Retina (tissue), 1 donor: Measurements from ENCODE around the gene DNASE2B.

ENCODE experiments used
- DNase-seq: peaks from one replicate; pipeline ENCODE4 v3.0.0-alpha.2; 2016

The DNASE2B gene

GRCh38 chr1:84398175-84399155 is at the start of gene DNASE2B:
Gene DNASE2B (plus strand): TSS chr1:84398484. CDS start chr1:84398565, 81 bp downstream.
- no peak for DNase-seq

GRCh38 chr1:84348759-84349158 is 49.5 kb upstream of the DNASE2B start:
- no peak for DNase-seq

GRCh38 chr1:84350104-84350503 is 48.2 kb upstream of the DNASE2B start:
- DNase-seq: no peak

- DNase-seq: no peak
These were observed 47.7 kb upstream of the DNASE2B start for GRCh38 chr1:84350550-84350949.

GRCh38 chr1:84352298-84353106 is 45.8 kb upstream of the DNASE2B start:
- DNase-seq: no peak

GRCh38 chr1:84353695-84354094 is 44.6 kb upstream of the DNASE2B start:
- no peak for DNase-seq

GRCh38 chr1:84355556-84355955 is 42.7 kb upstream of the DNASE2B start:
- no peak for DNase-seq

- DNase-seq: no peak
These were observed 41.4 kb upstream of the DNASE2B start for GRCh38 chr1:84356881-84357280.

- DNase-seq: no peak
These were observed 39.6 kb upstream of the DNASE2B start for GRCh38 chr1:84358695-84359094.

GRCh38 chr1:84360316-84360715 is 38.0 kb upstream of the DNASE2B start:
- no peak for DNase-seq

- DNase-seq: no peak
These were observed 36.5 kb upstream of the DNASE2B start for GRCh38 chr1:84361796-84362195.

GRCh38 chr1:84363019-84363418 is 35.3 kb upstream of the DNASE2B start:
- no peak for DNase-seq

- DNase-seq: no peak
These were observed 34.7 kb upstream of the DNASE2B start for GRCh38 chr1:84363622-84364021.

GRCh38 chr1:84365225-84366221 is 32.8 kb upstream of the DNASE2B start:
- no peak for DNase-seq

GRCh38 chr1:84366786-84367185 is 31.5 kb upstream of the DNASE2B start:
- DNase-seq: no peak

GRCh38 chr1:84367219-84367618 is 31.1 kb upstream of the DNASE2B start:
- no peak for DNase-seq

- DNase-seq: no peak
These were observed 29.8 kb upstream of the DNASE2B start for GRCh38 chr1:84368441-84368840.

GRCh38 chr1:84370266-84370665 is 28.0 kb upstream of the DNASE2B start:
- no peak for DNase-seq

GRCh38 chr1:84370831-84371394 is 27.4 kb upstream of the DNASE2B start:
- DNase-seq: no peak

GRCh38 chr1:84373436-84374141 is 24.7 kb upstream of the DNASE2B start:
- no peak for DNase-seq

- DNase-seq: no peak
These were observed 23.1 kb upstream of the DNASE2B start for GRCh38 chr1:84374991-84375696.
